ENCODE results near the gene GFPT1.

The GFPT1 gene

DNA sequence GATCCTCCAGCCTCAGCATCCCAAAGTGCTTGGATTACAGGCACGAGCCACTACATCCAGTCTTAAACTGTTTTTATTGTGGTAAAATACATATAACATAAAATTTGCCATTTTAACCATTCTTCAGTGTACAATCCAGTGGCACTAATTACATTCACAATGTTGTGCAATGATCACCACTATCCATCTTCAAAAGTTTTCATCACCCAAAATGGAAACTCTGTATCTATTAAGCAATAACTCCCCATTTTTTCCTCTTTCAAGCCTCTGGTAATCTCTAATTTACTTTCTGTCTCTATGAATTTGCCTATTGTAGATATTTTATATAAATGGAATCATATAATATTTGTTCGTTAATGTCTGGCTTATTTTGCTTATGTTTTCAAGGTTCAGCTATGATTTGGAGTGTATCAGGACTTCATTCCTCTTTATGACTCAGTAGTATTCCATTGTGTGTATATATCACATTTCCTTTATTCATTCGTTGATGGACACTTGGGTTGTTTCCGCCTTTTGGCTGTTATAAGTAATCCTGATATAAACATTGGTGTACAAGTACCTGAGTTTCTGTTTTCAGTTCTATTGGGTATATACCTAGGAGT is 71.8 kb downstream of the GFPT1 start:
- DNase-seq, result no peak

- DNase-seq, result no peak
Measured at GRCh38 chr2:69311024-69311416, 76.0 kb downstream of the GFPT1 start.

GRCh38 chr2:69310111-69311023 is 76.7 kb downstream of the GFPT1 start:
- no peak for DNase-seq

- DNase-seq, result peak; percentile 15
Measured at GRCh38 chr2:69309351-69310110, 77.5 kb downstream of the GFPT1 start.

DNA sequence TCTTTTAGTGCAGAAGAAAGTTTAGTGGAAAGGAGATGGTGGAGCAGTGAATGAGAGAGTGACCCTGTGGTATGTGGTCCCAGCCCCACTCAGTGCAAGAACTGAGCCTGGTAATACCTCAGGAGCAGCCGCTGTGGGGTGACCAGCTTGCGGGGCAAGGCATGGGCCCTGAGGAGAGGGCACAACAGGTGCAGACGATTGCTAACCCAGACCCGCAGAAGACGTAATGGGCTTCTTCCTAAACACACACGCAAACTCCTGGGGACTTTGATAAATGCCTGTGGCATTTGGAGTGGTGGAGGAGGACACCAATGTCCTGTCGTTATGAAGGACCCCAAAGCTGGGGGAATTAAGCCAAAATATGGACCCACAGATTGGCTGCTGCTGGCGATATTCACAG is 78.7 kb downstream of the GFPT1 start:
- DNase-seq, result no peak

DNA sequence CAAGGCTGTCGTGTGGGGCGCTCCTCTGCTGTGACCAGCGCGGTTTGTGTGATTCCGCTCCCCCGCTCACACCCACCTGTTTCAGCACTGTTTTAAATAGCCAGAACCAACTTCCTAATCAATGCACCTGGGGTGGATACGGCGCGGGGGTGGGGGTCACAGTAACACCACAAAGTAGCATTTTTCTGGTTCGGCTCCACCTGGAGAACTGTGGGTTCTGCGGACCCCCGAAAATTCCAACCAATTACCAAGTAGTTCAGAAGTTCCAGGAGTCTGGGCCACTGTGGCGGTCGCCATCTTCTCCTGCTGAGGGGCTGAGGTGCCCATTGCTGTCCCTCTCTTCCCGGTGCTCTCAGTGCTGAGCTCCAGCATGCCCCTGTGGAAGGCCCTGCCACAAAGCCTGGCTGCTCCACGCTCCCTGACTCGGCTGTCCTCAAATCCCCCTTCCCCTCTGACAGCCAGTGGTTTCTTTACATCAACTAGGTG is 79.4 kb downstream of the GFPT1 start:
- DNase-seq, result no peak

DNA sequence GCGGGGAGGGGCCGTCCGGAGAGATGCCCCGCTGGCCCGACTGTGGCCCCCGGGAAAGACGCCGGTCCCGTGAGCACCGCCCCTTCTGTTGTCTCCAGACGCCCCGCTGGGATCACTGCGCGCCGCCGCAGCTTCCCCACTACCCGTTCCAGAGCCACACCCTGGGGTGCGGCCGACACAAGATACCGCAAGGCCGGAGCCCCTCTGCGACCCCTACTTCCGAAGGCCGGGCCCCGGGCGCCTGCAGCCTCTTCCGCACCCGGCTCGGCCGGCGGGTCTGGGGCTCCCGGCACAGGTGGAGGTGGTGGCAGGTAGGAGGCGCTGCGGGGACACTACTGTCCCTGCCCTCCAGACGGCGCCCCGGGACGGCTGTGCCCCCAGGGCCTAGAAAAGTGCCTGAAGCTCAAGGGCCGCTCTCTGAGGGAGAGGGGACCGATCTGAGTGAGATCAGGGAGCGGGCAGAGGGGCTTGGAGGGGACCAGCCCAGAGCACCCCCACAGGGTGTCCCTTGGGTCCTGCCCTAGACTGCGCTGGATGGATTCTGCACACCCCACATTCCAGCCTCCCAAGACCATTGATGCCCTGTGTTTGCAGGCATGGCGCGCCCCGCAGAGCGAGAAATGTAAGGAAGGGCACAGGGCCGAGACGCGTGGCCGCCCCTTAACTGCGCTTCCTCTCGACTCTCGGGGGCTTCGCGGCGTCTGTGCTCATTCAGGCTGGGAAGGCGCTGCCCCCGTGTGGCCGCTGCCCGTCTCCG is 80.0 kb downstream of the GFPT1 start:
- DNase-seq, result peak; percentile 66

DNA sequence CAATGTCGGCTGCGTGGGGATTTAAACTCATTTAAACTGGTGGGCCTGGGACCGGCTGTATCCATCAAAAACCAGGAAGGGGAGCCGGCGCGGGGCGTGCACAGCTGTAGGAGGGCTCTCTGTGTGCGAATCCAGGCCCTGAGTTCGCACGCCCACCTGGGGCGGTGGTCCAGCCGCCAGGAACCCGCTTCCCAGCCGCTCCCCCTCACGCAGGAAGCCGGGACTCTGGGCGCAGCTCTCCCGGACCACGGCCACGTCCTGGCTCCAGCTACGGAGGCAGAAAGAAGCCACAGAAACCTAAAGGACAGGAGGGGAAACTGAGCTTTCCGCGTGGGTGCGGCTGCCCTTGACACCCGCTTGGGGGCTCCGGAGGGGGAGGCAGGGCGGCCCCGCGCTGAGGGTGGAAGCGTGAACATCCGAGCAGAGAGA is 80.6 kb downstream of the GFPT1 start:
- no peak for DNase-seq

DNA sequence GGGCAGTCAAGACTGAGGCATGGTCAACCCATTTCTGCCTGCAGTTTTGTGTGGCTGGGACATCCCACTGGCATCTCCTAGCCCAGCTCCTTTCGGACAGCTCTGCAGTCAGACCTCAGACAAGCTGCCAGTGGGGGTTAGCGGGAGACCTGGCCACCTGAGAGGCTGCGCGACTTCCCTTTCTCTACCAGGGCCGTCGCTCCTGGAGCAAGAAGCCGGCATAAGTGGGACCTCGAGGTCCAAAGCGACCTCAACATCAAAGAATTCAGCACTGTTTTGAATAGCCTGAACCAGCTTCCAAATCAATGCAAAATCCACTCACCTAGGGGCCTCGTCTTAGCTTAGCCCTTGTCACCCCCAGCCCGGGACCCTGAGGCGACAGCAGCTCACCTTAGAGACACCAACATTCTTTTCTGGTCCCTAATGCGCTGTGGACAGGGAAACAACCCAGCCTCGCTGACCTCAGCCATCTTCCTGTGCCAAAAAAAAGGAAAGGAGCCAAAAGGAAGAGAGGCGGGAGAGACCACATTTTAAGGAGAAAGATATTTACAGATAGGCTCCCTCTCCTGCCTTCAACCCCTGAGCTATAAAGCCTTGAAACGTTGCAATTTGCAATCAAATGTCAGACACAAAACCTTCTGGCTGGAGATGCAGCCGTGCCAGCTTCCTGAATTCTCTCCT is 81.2 kb downstream of the GFPT1 start:
- DNase-seq, result no peak

DNA sequence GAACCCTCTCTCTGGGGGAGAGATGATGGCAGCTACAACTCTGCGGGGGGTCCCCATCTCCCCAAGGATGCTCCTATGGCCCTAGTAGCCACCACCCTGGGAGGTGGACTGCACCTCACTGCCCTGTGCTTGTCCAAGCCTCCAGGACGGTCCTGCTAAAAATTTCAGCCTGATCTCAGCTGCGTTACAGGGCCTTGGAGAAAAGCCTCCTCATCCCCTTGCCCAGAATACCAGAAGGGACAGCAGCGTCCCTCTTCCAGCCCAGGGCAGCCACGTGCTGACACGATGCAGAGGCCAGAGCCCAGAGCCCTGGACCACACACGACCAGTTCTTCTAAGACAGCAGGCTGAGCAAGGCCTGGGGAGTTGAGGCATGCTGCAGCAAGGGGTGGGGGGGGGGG is 81.9 kb downstream of the GFPT1 start:
- DNase-seq, result no peak

GRCh38 chr2:69304656-69305055 is 82.4 kb downstream of the GFPT1 start:
- no peak for DNase-seq

DNA sequence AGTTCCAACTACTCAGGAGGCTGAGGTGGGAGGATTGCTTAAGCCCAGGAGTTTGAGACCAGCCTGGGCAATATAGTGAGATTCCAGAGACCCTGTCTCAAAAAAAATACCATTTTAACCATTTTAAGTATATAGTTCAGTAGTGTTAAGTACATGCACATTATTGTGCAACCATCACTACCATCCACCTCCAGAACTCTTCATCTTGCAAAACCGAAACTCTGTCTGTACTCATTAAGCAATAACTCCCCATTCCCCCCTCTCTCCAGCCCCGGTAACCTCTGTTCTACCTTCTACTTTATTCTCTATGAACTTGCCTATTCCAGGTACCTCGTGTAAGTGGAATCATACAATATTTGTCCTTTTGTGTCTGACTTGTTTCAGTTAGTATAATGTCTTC is 86.4 kb downstream of the GFPT1 start:
- no peak for DNase-seq

DNA sequence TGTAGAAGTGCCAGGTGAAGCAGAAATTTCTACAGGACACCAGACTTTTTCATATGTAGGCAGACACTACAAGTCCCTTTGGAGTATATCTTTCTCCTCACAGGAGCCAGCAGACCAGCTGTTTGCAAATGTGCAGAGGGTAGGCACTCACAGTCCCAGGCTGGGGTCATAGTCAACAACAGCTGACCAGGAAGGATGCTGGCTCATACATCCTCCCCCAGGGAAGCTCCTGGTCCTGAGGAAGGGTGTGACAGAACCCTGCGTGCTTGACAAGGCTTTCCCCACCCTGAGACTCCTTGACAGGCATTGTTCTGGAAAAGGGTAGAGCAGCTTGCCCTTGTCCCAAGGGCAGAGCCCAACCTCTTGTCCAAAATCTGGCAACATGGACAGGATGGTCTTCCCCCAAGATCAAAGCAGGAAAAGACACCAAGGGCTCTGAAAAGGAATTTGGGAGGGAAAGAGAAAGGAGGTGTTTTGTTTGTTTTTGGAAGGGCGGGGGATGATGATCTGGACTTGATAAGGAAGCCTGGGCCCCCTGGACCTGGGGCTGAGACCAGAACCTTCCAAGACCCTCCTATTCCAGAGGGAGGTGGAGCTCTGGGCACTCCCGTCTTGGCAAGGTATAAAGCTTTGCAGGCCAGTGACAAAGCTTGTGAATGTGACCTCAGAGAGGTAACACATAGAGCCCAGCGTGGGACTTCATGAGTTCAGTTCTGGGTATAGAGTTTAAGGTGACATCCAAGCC is 87.1 kb downstream of the GFPT1 start:
- DNase-seq, result no peak

GRCh38 chr2:69298862-69299261 is 88.2 kb downstream of the GFPT1 start:
- DNase-seq, result peak; percentile 39

GRCh38 chr2:69298261-69298660 is 88.8 kb downstream of the GFPT1 start:
- peak; percentile 67 for DNase-seq

- no peak for DNase-seq
Measured at GRCh38 chr2:69297216-69297615, 89.8 kb downstream of the GFPT1 start.

DNA sequence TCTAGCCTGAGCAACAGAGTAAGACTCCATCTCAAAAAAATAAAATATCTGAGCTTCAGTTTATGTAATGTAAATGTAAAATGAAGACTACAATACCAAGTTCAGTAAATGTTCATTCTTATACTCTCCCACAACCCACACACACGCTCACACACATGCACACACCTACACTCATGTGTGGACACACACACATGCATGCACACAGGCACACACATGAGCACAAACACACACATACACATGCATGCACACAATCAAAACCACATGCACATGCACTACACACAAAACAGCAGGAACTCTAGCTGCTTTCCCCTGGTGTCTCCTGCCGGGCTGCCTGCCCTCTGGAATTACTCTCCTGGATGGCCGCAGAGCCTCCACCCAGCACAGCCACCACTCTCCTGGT is 90.6 kb downstream of the GFPT1 start:
- DNase-seq, result no peak

GRCh38 chr2:69292256-69292655 is 94.8 kb downstream of the GFPT1 start:
- no peak for DNase-seq

DNA sequence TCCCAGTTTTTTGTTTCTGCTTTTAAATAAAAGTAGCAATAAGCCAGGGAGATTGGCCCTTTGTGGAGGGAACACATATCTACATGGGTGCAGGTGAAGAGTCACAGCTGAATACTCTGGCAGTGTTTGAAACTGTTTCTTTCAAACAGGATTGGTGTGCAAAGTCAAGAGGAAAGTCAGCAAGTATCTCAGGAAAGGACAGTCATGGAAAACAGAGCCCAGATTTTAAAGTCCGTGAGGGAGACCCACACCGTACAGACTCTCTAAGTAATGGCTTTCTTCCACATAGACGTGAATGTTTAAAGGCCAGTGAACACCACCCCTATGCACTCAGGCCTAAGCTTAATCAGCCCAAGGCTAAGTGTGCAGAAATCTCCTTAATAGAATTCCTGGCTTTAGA is 95.3 kb downstream of the GFPT1 start:
- DNase-seq, result no peak

DNA sequence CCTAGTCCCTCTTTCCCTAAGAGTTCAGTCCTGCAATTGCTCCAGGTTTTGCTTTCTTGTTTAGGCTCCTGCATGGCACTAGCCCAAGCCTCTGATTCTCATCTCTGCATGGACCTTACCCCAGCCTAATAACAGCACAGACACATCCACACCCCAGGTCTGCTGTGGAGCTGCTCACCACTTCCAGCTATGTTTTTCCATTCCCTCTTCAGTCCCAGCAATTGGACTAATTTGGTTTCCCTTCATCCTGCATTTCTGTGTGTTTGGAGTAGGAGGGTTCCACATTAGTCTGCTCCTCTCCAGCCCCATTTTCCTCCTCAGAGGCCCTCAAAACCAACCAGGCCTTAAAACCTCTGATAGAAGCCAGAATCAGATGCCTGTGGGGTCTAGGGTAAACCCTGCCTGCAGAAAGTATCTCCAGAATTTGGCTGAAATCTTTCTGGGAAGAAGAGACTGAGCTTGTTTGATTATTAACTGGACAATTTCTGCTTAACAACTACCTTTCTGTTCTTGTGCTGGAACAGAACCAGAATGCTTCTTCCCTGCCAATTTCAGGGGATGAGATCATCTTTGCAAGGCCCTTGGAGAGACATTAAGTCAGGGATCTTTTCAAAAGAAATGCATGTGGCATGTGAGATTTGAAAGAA is 95.9 kb downstream of the GFPT1 start:
- no peak for DNase-seq

GRCh38 chr2:69288429-69288828 is 98.6 kb downstream of the GFPT1 start:
- no peak for DNase-seq
